ENCODE measurements around the gene RPL38.

RPL38 gene

DNA sequence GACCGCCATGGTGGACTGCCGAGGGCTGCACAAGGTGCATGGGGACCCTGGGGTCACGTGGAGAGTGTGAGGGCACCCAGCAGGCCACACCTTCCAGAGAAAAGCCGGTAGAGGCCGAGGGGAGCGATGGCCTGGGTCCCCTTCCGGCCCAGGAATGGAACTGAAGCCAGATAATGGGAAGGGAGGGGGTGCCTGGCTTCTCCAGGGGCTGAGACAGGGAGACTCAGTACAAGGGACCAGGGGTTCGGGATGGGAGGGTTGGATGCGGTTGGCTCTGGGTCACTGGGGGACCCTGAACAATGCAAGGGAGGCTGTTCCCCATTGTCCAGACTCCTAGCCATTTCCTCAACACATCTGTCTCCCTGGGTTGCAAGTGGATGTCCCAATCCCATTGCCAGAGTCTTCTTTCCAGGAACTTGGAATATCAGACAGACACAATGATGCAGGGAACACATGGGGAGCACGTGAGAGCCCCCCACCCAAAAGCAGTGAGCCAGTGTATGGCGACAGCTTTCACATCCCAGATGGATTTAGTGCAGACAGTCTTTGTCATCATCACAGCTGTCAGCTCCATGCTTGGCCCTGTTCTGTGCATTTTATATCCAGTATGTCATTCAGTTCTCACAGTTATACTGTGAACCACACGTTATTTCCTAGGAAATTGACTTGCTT lies 47.0 kb downstream of the RPL38 start:
- DNase-seq (ENCODE audit: low read depth): no peak

DNA sequence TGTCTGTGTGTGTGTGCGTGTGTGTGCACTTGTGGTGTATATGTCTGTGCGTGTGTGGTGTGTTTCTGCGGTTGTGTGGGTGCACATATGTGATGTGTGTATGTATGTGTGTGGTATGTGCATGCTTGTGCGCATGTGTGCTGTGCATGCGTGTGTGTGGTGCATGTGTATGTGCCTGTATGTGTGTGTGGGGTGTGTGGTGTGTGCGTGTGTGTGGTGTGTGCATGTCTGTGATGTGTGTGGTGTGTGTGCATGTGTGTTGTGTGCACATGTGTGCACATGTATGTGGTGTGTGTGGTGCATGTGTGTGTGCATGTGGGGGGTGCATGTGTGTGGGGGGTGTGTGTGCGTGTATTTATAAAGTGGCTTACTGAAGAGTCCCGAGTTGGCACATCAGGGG lies 47.6 kb downstream of the RPL38 start:
- DNase-seq (ENCODE audit: low read depth): no peak

DNA sequence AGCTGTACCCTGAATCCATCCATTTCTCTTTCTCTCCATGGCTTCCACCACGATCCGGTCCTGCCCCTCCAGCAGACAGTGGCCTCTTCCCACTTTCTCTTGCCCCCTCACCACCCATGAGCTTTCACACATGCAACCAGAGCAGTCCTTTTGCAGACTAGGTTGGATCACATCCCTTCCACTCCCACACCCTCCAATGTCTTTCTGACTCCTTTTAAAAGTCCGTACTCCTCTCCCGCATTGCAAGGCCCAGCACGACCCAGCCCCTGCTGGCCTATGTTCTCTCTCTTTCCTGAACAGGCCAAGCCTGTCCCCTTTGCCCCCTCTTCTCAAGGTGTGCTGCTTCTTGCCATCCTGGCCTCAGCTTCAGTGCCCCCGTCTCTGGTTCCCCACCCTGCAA lies 48.1 kb downstream of the RPL38 start:
- no peak for DNase-seq (ENCODE audit: low read depth)

DNA sequence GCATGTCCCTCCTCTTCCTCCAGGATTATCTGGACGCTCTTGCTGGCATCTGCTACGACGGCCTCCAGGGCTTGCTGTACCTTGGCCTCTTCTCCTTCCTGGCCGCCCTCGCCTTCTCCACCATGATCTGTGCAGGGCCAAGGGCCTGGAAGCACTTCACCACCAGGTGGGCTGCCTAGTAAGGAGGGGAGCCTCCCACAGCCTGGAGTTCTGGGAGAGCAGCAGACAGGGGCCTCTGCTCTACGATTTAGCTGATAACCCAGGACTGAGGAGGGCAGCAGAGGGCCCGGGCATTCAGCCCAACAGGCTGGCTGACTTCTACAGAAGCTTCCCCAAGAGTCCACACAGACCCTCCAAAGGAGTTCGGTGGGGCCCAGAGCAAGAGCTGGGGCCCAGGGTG lies 48.7 kb downstream of the RPL38 start:
- no peak for DNase-seq (ENCODE audit: low read depth)

DNA sequence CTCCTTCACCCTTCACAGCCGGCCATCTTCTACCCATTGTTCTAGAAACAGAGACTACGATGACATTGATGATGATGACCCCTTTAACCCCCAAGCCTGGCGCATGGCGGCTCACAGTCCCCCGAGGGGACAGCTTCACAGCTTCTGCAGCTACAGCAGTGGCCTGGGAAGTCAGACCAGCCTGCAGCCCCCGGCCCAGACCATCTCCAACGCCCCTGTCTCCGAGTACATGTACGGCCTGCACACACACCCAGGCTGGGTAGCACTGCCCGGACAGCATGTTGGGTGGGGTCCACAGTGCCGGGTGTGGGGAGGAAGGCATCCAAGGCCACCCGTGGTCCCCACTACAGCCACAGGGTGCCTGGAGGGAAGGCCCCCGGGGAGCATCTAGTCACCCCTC lies 49.6 kb downstream of the RPL38 start:
- DNase-seq (ENCODE audit: low read depth): no peak

DNA sequence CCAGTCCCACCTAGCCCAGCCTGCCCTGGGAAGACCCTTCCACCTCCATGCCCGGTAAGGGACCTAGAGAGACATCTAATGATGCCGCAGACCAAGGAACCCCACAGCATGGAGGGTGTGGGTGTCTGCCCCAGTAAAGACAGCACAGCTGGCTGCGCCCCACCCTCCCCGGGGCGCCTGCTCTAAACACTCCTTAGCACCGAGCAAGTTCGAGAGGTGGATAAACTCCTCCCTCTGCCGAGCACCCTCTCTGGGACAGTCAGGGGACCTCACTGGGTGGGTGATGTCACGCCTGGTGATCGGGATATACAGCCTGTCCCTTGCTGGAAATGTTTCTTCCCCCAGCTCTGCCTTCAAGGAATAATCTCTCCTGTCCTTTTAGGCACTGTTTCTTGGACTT lies 53.8 kb downstream of the RPL38 start:
- DNase-seq (ENCODE audit: low read depth): no peak

DNA sequence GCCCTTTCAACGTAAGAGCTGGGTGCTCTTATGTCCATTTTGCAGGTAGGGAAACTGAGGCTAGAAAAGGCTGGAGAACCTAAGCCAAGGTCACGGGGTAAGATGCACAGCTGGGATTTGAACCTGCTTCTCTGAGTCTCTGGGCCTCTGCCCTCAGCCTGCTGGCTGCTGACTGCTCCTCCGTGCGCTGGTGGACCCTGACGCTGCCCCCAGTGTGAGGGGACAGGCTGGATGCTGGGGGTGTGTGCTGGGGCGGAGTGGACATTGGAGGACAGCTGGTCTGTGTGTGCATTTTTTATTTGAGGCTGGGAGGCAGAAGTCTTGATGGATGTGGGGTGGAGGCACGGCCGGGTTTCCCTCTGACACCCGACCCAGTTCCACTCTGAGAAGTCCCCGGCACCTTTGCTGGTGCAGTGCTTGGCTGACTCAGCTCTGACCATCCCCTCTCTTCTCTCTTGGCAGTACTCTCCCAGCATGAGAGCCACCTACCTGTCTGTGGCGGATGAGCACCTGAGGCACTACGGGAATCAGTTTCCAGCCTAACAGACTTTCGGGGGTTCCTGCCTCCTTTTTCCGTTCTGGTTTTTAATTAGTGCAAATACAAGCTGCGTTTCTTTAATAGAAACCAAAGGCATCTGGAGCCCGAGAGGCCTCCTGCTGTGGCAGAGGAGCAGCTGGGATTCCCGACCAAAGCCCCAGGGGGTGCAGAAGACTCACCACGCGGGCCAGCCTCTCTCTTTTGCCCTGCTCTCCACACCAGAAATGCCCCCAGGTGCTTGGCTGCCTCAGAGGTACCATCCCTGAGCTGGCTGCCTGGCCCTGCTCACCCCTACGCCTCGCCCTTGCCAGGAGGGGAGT lies 56.4 kb downstream of the RPL38 start:
- no peak for DNase-seq (ENCODE audit: low read depth)

All from GM04504 (cell line).